GM18505 (cell line): ENCODE results near the gene PBXIP1.
"Not testable (repeated sequence)": the region's sequence is repeated elsewhere in the genome, so short reads cannot be mapped to it uniquely, and the experiment has no call there.

Experiments
- ATAC-seq: cut with Tn5 transposase; IDR thresholded peaks from one replicate; pipeline ENCODE4 v1.9.1; 2021; ENCODE audit not compliant: unreplicated experiment
- POLR2A ChIP-seq: IDR thresholded peaks from 4 replicates; pipeline ENCODE4 v1.6.1; 2011; ENCODE audit warnings: borderline replicate concordance; ENCODE audit not compliant: insufficient read depth, insufficient read length; ENCODE audit errors: extremely low read depth

Gene PBXIP1

DNA sequence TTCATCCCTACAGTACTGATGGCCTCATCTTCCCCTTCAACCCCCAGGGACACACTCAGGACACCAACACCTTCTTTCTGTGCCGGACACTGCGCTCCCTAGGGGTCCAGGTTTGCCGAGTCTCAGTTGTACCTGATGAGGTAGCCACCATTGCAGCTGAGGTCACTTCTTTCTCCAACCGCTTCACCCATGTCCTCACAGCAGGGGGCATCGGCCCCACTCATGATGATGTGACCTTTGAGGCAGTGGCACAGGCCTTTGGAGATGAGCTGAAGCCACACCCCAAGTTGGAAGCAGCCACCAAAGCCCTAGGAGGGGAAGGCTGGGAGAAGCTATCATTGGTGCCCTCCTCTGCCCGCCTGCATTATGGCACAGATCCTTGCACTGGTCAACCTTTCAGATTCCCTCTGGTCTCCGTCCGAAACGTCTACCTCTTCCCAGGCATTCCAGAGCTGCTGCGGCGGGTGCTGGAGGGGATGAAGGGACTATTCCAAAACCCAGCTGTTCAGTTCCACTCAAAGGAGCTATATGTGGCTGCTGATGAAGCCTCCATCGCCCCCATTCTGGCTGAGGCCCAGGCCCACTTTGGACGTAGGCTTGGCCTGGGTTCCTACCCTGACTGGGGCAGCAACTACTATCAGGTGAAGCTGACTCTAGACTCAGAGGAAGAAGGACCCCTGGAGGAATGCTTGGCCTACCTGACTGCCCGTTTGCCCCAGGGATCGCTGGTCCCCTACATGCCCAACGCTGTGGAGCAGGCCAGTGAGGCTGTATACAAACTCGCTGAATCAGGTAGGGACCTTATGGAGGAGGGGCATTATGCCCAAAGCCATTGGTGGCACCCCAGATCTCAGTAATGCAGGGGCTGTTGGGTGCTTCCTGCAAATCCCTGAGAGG lies 32.4 kb upstream of the PBXIP1 start:
- TF ChIP-seq POLR2A = no peak

DNA sequence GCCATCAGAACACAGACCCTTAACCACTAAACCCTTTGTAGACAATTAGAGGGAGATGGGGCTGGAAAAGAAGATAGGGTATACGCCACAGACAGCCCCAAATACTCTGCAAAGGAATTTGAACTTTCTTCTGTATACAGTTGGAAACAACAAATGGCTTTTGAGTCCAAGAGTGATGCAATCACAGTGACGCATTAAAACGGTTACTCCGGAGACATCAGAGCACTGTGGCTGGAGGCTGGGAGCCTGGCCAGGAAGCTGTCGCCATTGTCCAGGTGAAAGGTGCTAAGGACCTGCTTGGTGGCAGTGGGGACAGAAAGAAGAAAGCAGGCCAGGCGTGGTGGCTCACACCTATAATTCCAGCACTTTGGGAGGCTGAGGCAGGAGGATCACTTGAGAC lies 31.4 kb upstream of the PBXIP1 start:
- no peak for ATAC-seq
- no peak for TF ChIP-seq POLR2A

More for the DNA sequence above, 32.4 kb upstream of the PBXIP1 start:
- no peak for ATAC-seq

DNA sequence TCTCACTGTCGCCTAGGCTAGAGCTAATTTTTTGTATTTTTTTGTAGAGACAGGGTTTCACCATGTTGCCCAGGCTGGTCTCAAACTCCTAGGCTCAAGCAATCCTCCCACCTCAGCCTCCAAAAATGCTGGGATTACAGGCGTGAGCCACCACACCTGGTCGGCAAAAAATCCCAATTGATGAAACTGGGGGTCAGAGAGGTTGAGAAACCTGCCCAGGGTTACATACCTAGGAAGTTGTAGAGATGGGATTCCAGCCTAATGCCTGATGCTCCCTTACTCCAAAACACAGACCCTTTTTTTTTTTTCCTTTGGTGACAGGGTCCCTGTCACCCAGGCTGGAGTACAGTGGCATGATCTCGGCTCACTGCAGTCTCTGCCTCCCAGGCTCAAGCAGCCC lies 30.8 kb upstream of the PBXIP1 start:
- ATAC-seq = not testable (repeated sequence)

DNA sequence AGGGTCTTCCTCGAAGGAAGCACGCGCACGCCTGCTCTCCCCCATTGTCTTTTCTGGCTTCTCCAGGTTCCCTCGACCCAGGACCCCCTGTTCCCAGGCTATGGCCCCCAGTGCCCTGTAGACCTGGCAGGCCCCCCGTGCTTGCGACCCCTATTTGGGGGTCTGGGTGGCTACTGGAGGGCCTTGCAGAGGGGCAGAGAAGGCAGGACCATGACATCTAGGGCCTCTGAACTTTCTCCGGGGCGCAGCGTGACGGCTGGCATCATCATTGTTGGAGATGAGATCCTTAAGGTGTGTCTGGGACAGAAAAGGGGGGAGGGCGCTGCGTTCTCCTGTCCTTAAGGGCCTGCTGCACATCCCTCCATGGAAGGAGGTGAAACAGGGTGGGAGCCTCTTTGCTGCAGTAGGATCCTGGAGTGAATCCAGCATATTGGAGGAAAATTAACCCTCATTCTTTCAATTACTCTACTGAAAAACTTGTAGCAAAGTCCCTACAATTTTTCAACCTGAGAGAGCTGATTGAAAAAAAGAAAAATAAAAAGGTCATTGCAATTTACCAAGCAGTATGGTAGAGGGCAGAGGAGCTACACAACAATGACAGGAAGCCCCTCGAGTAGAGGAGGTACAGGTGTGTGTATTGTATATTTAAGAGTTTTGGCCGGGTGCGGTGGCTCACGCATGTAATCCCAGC lies 28.0 kb upstream of the PBXIP1 start:
- no peak for TF ChIP-seq POLR2A

DNA sequence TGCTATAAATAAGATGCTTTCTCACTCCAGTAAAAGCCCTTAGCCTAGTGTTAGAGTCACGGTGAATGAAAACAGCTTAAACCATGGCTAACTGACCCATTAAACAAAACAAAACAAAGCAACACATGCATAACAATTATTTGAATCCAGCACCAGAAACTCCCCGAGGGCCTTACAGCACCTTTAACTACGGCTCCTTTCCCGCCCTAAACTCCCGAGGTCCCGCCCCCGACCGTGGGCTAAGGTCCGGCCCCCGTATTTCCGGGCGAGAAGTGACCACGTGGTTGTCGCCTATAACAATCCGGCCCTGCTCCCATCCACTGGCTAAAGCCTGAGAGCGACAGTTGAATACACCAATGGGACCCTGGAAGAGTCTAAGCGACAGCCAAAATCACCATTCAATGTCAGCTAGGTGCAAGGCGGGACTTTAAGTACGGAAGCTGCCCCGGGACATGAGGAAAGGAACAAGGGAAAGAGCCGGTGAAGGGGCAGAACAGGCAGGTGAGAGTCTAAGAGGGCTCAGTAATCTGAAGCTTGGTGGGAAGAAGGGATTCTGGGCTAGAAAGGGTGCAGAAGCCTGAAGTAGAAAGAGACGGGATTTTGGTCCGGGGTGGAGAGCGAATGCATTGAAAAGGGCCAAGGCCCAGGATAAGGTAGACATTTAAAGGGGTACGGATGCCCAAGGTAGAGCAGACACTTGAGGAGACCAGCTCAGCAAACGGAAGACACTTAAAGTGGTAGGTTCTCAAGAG lies 27.2 kb upstream of the PBXIP1 start, which contains the start of gene FLAD1:
Gene FLAD1 (plus strand): TSS at position 448 of the 752 bp plus-strand sequence. CDS start 351 bp downstream, outside the sequence.
- ATAC-seq = peak; percentile 96
- peak; percentile 77 for TF ChIP-seq POLR2A

More for the DNA sequence above, 28.0 kb upstream of the PBXIP1 start:
- no peak for ATAC-seq

DNA sequence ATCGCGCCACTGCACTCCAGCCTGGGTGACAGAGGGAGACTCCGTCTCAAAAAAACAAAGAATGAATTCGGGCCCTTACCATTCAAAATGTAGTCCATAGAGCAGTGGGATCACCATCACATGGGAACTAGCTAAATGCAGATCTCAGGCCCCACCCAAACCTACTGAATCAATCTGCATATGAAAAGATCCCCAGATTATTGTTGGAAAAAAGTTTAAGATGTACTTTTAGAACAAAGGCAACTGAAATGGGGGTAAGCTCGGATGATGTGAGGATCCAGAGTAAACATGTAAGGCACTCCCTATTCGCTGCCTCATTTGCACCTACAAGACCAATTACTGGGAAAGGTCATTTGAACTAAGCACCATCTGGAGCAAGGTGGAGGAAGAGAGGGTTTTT lies 26.4 kb upstream of the PBXIP1 start:
- TF ChIP-seq POLR2A = no peak
- ATAC-seq = no peak

DNA sequence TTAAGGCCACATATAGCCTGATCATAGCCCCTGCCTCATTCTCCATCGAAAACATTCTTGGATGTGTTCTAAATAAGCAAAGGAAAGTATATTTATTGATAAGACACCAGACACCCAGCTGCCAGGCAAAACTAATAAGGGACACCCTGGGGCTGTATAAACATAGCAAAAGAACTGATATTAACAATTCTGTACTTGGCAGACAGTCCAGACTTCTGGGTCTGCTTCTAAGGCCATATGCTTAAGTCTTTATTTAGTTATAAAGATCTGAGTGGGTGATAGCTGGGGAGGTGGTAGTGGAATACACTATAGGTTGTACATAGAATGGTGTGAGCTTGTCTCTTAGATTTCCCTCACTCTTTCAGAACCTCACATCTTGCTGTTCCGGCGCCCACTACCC lies 22.5 kb upstream of the PBXIP1 start:
- ATAC-seq = no peak
- TF ChIP-seq POLR2A = no peak

DNA sequence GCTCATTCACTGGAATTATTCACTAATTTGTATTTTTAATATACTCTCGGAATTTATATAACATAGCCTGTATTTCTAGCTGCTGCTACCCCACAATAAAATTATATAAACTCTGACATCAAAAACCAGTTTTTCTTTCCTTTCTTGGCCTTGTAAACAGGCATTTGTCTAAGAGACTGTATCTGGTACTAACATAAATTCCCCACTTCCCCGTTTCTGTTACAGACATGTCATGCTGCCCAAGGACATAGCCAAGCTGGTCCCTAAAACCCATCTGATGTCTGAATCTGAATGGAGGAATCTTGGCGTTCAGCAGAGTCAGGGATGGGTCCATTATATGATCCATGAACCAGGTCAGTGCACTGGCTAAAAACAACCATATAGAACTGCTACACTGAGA lies 21.9 kb upstream of the PBXIP1 start:
- ATAC-seq = not testable (repeated sequence)

DNA sequence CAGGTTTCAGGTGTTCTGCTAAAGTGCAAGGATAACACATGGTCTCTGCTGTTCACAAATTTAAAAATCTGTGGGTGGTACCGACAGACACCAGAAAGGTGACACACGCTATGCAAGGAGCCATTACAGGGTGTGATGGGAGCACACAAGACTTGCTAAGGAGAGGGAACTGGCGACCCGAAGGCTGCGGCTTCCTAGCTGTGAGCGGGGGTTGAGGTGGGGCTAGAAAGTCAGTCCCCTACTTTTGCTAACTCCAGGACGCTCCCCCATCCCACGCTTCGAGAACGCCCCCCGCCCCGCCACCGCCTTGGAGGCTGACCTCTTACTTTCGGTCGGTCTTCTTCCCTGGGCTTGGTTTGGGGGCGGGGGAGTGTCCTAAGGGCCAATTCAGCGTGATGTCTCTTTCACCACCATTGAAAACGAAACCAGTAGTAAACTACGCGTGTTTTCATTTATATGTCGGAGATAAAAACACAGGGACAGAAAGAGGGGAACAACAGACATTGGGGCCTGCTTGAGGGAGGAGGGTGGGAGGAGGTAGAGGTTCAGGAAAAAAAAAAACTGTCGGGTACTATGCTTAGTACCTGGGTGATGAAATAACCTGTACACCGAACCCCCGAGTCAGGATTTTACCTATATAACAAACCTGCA lies 19.6 kb upstream of the PBXIP1 start:
- no peak for TF ChIP-seq POLR2A
- no peak for ATAC-seq

DNA sequence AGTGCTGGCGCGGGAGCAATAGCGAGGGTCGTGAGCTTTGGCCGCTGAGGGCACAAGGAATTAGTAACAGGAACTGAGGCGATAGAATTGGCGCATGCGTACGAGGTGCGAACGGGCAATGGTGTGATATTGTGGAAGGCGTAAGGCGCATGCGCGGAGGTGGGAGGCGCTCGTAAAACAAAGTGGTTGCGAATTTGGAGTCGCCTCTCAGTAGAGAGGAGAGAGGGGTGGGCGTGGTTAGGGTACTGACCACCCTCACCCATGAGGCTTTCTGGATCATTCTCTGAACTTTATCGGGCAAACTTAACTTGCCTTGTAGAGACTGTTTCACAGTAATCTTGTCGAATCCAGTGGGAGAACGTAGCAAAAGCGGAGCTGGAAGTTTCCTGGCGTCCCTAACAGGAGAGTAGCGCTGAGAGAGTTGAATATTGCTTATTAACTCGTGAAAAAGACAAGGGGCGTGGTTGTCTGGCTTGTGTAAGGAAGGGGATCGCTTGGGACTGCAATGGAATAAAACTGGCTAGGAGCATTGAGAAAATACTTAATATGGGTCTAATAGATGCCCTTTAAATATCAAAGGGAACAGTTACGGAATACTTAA lies 19.0 kb upstream of the PBXIP1 start:
- TF ChIP-seq POLR2A = peak; percentile 46

DNA sequence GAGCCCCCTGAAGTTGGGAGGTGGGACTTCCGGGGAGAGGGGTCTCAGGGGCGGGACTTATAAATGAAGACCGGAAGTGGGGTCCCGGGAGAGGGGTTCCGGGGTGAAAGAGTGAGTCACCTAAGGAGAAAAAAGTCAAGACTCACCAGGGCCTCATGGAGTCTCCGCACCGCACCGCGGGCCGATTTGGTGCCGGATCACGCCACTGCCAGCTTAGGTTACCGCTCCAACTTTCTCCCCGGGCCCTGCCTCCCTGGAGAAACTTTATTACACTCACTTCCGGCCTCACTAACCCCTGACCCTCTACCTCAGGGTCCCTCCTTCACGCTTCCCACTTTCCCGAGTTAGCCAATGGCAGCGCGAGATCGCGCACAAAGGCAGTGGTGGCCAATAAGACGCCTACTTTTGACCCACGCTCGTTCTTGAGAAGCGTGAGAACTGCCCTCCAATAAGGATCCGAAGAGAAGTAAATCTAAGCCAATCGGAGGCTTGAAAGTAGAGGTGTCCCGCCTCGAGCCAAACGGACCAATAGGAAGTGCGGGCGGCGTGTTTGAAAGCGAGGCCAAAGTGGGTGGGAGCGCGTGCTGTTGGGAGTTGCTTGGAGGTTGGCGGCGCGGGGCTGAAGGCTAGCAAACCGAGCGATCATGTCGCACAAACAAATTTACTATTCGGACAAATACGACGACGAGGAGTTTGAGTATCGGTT lies 18.4 kb upstream of the PBXIP1 start, which contains the start of gene CKS1B:
Gene CKS1B (plus strand): TSS at position 580 of the 706 bp plus-strand sequence. CDS start 65 bp downstream, at position 645.
- ATAC-seq = peak; percentile 70
- TF ChIP-seq POLR2A = peak; percentile 68

More for the DNA sequence above, 19.0 kb upstream of the PBXIP1 start:
- peak; percentile 48 for ATAC-seq

DNA sequence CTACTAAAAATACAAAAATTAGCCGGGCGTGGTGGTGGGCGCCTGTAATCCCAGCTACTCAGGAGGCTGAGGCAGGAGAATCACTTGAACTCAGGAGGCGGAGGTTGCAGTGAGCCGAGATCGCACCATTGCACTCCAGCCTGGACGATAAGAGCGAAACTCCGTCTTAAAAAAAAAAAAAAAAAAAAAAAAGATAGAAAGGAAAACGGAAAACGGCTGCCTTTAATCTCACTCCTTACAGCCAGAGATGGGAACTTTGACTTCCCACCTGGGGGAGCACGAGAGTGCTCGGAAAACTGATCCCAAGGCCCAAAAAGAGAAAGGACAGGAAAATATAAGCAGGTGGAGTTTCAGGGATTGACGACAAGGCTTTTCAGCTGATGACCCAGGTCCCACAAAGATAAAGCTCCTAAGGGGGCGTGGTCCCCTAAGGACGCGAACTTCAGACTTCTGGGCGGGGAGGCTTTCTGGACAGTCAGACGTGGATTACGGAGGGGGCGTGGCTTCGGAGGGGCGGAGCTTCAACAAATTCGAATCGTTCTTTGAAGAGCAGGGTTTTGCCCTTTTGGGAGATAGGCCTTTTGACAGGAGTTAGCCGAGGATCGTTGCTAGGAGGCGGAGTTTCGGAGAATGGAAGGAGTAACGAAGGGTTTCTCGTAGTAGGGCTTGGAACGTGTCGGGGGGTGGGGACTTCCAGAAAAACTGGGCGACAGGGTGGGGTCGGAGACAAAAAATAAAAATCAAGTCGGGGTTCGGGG lies 17.6 kb upstream of the PBXIP1 start:
- TF ChIP-seq POLR2A = peak; percentile 43
- no peak for ATAC-seq
